Measurements from ENCODE around the gene DIP2C.
A peak's percentile ranks its signal among the peaks of the same experiment; 100 is the strongest.

Gene DIP2C

GRCh38 chr10:396535-397220 is 292.8 kb downstream of the DIP2C start:
- DNase-seq, result no peak

- DNase-seq, result no peak
These were observed 293.4 kb downstream of the DIP2C start for GRCh38 chr10:396107-396506.

- peak; percentile 11 for DNase-seq
These were observed 293.8 kb downstream of the DIP2C start for GRCh38 chr10:395665-396064.

- peak; percentile 45 for DNase-seq
These were observed 294.9 kb downstream of the DIP2C start for GRCh38 chr10:394439-395101.

- no peak for DNase-seq
These were observed 295.6 kb downstream of the DIP2C start for GRCh38 chr10:393787-394438.

- no peak for DNase-seq
These were observed 296.2 kb downstream of the DIP2C start for GRCh38 chr10:393106-393745.

- DNase-seq, result no peak
These were observed 296.8 kb downstream of the DIP2C start for GRCh38 chr10:392705-393037.

GRCh38 chr10:391847-392704 is 297.4 kb downstream of the DIP2C start:
- no peak for DNase-seq

- DNase-seq, result no peak
These were observed 298.2 kb downstream of the DIP2C start for GRCh38 chr10:391305-391704.

- DNase-seq, result no peak
These were observed 298.9 kb downstream of the DIP2C start for GRCh38 chr10:390449-391100.

GRCh38 chr10:389836-390448 is 299.5 kb downstream of the DIP2C start:
- peak; percentile 14 for DNase-seq

- peak; percentile 12 for DNase-seq
These were observed 300.1 kb downstream of the DIP2C start for GRCh38 chr10:389261-389790.

- no peak for DNase-seq
These were observed 300.8 kb downstream of the DIP2C start for GRCh38 chr10:388661-389045.

- peak; percentile 49 for DNase-seq
These were observed 301.4 kb downstream of the DIP2C start for GRCh38 chr10:387909-388660.

GRCh38 chr10:387593-387891 is 301.9 kb downstream of the DIP2C start:
- no peak for DNase-seq

GRCh38 chr10:386771-387592 is 302.5 kb downstream of the DIP2C start:
- DNase-seq, result peak; percentile 22

GRCh38 chr10:385571-386300 is 303.7 kb downstream of the DIP2C start:
- peak; percentile 9 for DNase-seq

GRCh38 chr10:384538-385305 is 304.7 kb downstream of the DIP2C start:
- peak; percentile 3 for DNase-seq
